ENCODE data around the gene MME.
"Not testable (repeated sequence)": the region's sequence is repeated elsewhere in the genome, so short reads cannot be mapped to it uniquely, and the experiment has no call there.

Gene MME

DNA sequence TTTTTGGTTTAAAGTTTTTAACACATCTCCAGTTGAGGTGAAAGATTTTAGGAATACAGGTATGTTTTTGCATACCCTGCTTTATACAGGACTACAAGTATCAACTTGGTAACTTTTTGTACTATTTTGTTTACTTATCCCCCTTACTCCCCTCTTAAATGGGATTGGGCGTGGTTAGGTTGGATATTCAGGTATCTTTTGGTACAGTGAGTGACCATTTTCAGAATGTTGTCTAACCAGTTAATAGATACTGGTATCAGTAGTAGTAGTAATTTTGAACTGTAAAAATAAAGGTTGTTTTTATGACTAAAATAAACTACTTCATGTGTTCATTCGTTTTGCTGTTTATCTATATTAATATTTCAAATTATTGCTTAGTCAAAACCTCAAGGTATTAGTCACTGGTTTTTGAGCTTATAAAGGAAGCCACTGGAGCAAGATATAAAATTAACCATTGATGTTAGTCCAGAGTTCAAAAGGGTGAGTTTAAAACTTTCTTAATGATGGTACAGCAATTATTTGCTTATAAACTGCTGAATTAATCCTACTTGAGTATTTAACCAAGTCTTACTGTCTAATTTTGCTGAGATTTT is 3.3 kb downstream of the MME start:
- DNase-seq (ENCODE audit: insufficient read length, low spot score) = no peak
- FAIRE-seq = no peak

- FAIRE-seq (no peak), DNase-seq (ENCODE audit: insufficient read length, low spot score) (no peak)
Measured at GRCh38 chr3:155084567-155084966, 4.4 kb downstream of the MME start.

- DNase-seq (ENCODE audit: insufficient read length, low spot score) (no peak), FAIRE-seq (no peak)
Measured at GRCh38 chr3:155086051-155086450, 5.9 kb downstream of the MME start.

- no peak for FAIRE-seq
Measured at GRCh38 chr3:155088706-155089345, 8.7 kb downstream of the MME start.

GRCh38 chr3:155089495-155089894 is 9.4 kb downstream of the MME start:
- no peak for FAIRE-seq
- DNase-seq (ENCODE audit: insufficient read length, low spot score) = no peak

More at GRCh38 chr3:155088706-155089345, 8.7 kb downstream of the MME start:
- no peak for DNase-seq (ENCODE audit: insufficient read length, low spot score)

- FAIRE-seq = no peak
- DNase-seq (ENCODE audit: insufficient read length, low spot score) = no peak
Measured at GRCh38 chr3:155093261-155093660, 13.1 kb downstream of the MME start.

DNA sequence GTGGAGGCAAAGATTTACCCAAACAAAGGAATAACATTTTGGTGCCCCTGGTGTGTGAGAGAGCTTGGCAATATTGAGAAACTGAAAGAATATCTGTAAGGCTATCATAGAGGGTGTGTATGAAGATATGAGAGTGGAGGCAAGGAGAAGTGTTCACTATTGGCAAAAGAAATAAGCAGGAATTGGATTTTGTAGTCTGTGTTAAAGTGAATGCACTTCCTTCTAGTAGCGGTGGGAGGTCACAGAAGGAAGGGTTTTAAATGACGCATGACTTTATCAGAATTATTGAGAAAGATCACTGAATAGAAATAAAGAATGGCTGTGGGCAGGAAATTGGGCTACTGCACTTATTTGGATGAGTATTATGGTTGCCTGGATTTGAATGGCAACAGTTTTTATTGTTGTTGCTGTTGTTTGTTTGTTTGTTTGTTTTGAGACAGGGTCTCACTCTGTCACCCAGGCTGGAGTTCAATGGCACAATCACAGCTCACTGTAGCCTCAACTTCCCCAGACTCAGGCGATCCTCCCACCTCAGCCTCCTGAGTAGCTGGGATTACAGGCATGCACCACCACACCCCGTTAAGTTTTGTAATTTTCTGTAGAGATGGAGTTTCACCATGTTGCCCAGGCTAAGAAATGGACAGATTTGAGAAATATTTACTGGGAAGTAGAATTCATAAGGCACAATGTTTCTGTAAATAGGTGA is 16.3 kb downstream of the MME start:
- FAIRE-seq (no peak), DNase-seq (ENCODE audit: insufficient read length, low spot score) (no peak)

DNA sequence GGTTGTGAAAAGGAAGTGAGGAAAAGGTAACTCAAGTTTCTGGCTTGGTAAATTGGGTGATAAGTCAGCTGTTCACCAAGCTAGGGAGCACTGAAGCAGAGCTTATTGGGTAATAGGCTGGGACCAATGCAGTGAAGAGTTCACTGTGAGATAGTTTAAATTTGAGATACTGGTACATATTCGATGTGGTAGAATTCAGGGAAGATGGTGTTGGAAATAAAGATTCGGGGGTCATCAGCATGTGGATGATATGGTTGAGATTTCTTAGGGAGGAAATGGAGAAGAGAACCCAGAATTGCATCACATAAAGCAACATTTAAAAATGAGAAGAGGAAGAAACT is 16.9 kb downstream of the MME start:
- FAIRE-seq (no peak), DNase-seq (ENCODE audit: insufficient read length, low spot score) (no peak)

DNA sequence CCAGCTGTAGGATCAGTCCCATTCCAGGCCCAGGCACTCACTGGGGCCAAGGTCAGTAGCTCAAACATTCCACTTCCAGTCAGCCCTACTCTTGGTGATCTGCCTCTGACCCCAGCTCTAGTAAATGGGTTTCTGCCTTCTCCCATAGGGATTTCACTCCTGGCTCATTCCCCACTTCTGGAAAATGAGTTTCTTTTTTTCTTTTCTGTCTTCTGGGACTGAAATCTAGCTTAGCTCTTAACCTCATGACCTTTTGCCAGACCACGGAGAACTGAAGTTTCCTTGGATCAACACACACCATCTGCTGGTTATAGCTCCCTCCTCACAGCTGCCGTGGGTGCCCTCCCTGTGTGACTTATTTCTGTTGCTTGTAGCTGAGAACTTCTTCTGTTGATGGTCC is 21.3 kb downstream of the MME start:
- peak; percentile 30 for DNase-seq (ENCODE audit: insufficient read length, low spot score)
- FAIRE-seq = peak; percentile 52

DNA sequence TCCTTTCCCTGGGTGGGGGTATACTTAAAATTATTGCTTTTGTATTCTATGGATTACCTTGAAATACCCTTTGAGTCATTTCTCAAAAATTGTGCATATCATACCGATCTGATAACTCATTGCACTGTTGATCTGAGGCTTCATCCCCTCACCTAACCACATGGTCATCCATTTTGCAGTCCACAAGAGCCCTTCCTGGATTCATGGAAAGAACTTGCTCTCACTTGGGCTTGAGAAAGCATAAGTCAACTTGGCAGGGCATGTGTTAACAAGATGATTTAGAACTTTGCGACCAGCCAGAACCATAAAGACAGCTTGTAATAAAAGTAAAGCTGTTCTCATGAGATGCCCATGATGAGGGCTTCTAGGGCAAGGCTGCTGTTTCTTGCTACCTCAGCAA is 22.2 kb downstream of the MME start:
- FAIRE-seq = peak; percentile 68
- DNase-seq (ENCODE audit: insufficient read length, low spot score) = peak; percentile 51

GRCh38 chr3:155103686-155104085 is 23.6 kb downstream of the MME start:
- DNase-seq (ENCODE audit: insufficient read length, low spot score) = no peak
- FAIRE-seq = no peak

- DNase-seq (ENCODE audit: insufficient read length, low spot score) = no peak
- FAIRE-seq = no peak
Measured at GRCh38 chr3:155106119-155106518, 26.0 kb downstream of the MME start.

- FAIRE-seq (no peak), DNase-seq (ENCODE audit: insufficient read length, low spot score) (no peak)
Measured at GRCh38 chr3:155110022-155110421, 29.9 kb downstream of the MME start.

DNA sequence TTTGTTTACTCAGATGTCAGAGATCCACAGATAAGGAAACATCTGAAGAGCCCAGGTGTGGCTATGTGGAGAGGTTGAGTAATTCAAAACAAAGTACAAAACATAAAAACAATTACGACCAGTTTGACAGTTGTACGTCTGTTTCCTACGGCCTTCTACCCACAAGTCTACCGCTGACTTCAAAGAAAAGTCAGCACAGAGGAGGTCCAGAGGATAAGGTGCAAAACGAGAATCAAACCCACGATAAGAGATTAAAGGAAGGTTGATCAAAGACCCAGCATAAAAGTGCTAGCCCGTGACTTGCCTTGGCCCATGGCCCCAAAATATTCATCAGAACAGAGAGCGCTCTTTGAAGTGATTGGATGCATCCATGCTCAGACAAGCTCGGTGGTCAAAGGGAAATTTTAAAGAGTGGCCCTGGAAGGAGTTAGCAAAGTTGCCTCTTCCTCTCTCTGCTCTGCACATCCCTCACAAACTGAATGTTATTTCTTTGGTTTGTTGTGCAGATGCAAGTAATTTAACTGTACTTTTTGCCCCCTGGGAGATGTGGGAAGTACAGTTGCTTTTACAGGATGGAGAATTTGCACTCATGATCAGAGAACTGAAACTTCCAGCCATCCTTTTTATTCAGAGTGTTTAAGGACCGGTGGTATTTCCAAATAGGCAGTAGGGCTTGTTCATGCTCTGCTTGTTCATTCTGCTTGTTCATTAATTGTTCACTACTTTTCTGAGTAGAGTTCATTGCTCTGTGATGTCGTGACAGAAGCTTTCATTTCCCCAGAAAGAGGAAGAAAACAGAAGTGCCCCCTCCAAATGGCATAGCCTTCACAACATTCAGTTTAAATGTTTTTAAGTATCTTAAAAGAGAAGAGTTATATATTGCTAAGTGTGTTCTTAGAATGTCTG is 31.1 kb downstream of the MME start:
- DNase-seq (ENCODE audit: insufficient read length, low spot score) (no peak), FAIRE-seq (no peak)

- DNase-seq (ENCODE audit: insufficient read length, low spot score) (no peak), FAIRE-seq (no peak)
Measured at GRCh38 chr3:155111971-155112370, 31.9 kb downstream of the MME start.

- DNase-seq (ENCODE audit: insufficient read length, low spot score) (no peak), FAIRE-seq (peak; percentile 26)
Measured at GRCh38 chr3:155112661-155113389, 32.7 kb downstream of the MME start.

- not testable (repeated sequence) for DNase-seq (ENCODE audit: insufficient read length, low spot score); FAIRE-seq
Measured at GRCh38 chr3:155124745-155125144, 44.6 kb downstream of the MME start.

DNA sequence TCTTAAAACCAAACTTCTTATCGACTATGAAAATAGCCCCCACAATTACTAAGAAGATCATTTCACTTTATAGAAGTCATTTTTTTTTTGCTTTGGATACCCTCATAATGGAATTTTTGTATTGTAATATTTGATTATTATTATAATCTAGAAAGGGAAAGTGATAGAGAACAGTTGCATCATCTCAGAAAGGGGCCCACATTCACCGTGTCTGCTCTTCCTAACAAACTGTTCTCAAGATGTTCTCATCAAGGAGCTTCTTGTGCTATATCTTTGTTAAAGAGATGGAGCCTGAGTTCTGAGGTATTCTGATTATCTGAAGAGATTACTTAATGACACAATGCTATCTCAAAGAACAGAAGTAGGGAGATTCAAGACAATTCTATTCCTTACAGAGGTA is 49.3 kb downstream of the MME start:
- DNase-seq (ENCODE audit: insufficient read length, low spot score) (no peak), FAIRE-seq (peak; percentile 4)

- no peak for FAIRE-seq
- DNase-seq (ENCODE audit: insufficient read length, low spot score) = no peak
Measured at GRCh38 chr3:155130001-155130400, 49.9 kb downstream of the MME start.

- FAIRE-seq = no peak
- peak; percentile 4 for DNase-seq (ENCODE audit: insufficient read length, low spot score)
Measured at GRCh38 chr3:155131104-155131503, 51.0 kb downstream of the MME start.

Data from HTR-8/SVneo (cell line).